Measurements from ENCODE around the gene CCDC85B.

CCDC85B gene

DNA sequence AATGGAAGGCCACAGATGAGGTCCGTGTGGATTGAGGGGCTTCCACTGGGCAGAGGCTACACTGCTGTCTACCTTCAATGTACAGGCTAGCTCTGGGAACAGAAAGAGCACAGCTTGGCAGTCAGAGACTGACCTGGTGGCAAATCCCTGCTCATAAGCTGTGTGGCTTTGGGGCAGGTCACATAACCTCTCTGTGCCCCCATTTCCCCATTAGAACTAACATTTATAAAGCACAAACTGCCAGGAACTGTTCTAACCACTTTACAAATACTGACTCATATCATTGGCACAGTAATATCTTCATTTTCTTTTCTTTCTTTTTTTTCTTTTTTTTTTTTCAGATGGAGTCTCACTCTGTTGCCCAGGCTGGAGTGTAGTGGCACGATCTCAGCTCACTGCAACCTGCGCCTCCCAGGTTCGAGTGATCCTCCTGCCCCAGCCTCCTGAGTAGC lies 6.6 kb downstream of the CCDC85B start:
- peak overlapping the region; percentile 71 for H3K4me3 ChIP-seq (replicated peaks; ENCODE audit: low read depth, low read length)
- TF ChIP-seq, protein P1, sequence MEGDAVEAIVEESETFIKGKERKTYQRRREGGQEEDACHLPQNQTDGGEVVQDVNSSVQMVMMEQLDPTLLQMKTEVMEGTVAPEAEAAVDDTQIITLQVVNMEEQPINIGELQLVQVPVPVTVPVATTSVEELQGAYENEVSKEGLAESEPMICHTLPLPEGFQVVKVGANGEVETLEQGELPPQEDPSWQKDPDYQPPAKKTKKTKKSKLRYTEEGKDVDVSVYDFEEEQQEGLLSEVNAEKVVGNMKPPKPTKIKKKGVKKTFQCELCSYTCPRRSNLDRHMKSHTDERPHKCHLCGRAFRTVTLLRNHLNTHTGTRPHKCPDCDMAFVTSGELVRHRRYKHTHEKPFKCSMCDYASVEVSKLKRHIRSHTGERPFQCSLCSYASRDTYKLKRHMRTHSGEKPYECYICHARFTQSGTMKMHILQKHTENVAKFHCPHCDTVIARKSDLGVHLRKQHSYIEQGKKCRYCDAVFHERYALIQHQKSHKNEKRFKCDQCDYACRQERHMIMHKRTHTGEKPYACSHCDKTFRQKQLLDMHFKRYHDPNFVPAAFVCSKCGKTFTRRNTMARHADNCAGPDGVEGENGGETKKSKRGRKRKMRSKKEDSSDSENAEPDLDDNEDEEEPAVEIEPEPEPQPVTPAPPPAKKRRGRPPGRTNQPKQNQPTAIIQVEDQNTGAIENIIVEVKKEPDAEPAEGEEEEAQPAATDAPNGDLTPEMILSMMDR (IDR thresholded peaks at IDR 0.05; ENCODE audit: low read depth, low read length, missing control alignments): no peak
- no peak for DNase-seq (ENCODE audit: extremely low read depth, low read depth)

DNA sequence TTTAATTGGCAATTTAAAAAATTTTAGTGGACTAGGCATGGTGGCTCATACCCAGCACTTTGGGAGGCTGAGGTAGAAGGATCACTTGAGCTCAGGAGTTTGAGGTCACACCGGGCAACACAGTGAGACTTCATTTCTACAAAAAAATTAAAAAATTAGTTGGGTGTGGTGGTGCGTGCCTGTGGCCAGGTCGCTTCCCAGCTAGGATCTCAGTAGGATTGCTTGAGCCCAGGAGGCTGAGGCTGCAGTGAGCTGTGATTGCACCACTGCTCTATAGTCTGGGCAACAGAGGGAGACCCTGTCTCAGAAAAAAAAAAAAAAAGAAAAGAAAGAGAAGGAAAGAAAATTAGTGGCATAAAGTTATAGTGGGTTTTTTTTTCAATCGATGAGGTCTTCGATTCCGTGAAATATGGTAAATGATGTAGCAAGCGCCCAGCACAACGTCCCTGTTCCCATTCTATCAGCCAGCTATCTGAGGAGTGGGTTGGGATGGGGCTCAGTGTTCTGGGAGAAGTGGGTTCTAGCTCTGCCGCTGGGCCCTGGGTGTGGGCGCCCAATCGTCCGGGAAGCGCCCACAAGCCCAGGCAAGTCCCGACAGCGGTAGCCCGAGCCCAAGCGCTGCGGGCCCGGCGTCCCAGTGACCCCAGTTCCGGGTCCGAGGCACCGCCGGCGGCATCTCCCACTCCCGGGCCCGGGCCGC lies 8.3 kb downstream of the CCDC85B start:
- TF ChIP-seq, protein P1 (IDR thresholded peaks at IDR 0.05; ENCODE audit: low read depth, low read length, missing control alignments): no peak
- peak overlapping the region; percentile 71 for H3K4me3 ChIP-seq (replicated peaks; ENCODE audit: low read depth, low read length)
- DNase-seq (ENCODE audit: extremely low read depth, low read depth): no peak

DNA sequence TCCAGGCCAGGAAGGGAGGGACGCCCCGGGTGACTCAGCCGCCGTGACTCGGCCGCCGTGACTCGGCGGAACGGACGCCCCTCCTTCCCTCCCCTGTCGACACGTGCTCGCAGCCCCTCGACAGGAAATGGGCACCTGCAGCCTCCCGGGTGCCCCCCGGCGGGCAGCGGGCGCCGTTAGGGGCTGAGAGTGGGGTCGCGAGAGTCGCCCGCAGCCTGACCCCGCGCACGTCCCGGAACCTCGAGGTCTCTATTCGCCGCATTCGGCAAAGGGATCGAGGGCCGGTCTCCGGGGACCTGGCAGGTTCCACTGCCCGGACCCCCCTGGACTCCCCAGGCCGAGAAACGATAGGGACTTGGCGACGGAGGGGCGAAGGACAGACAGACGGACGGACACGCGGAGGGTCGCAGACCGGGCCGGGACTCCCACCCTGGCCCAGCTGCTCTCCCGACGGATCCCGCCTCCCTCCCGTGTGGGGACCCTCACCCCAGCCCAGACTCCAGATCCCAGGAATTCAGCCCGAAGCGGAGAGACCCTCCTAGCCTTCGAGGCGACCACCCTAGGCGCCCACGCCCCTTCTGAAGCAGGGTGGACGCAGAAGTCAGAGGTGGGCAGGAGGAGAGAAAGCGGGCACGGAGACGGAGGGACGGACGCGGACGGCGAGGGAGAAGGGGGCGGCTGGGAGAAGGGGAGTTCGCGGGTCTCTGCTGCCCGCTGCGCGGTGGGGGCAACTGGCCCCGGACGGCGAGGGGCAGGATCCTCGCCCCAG lies 9.1 kb downstream of the CCDC85B start:
- H3K4me3 ChIP-seq (replicated peaks; ENCODE audit: low read depth, low read length): peak overlapping the region; percentile 71
- DNase-seq (ENCODE audit: extremely low read depth, low read depth): no peak
- TF ChIP-seq, protein P1 (IDR thresholded peaks at IDR 0.05; ENCODE audit: low read depth, low read length, missing control alignments): no peak

DNA sequence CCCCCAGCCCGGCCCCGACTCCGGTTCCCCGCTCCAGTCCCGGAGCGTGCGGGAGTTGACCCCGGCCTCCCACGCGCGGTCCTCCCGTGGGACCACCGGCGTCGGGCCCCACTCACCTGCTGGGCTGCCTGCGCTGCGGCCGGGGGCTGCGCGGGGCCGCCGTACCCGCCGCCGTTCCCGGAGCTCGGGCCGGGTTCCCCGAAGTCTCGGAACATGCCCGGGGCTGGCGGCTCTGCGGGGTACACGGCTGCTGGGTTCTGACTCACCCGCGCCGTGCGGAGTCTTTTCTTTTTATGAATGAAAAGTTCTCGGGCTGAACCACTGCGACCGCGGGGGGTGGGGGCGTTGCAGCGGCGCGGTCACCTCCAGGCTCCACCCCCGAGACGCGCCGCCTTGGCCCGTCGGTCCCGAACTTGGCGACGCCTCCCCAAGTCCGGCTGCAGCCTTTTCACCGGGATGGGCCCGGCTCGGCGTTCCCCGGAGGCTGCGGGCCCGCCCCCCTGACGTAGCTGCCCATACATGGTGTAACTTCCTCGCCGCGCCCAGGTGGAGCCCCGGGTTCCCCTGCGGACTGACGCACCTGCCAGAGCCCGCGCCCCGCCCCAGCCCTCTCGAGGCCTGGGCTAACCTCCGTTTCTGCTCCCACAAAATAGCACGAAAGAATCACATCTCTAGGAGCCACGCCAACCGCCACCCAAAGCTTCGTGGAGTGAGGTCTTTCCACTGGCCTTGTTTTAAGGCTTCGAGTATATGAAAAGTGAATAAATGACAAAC lies 9.8 kb downstream of the CCDC85B start, which contains the start of gene FOSL1:
TSS of gene FOSL1 (minus strand) at position 264 of the 774 bp plus-strand sequence. CDS start at position 215, 49 bp downstream.
- TF ChIP-seq, protein P1 (IDR thresholded peaks at IDR 0.05; ENCODE audit: low read depth, low read length, missing control alignments): no peak
- DNase-seq (ENCODE audit: extremely low read depth, low read depth): no peak
- H3K4me3 ChIP-seq (replicated peaks; ENCODE audit: low read depth, low read length): peak within 1 kb of the TSS; percentile 71

DNA sequence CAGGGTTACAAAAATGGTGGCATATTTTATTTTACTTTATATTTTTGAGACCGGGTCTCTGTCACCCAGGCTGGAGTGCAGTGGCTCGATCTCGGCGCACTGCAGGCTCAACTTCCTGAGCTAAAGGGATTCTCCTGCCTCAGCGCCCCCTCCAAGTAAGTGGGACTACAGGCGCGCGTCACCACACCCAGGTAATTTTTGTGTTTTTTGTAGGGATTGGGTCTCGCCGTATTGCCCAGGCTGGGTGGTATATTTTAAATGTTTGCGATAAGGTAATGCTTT lies 10.4 kb downstream of the CCDC85B start:
- no peak for DNase-seq (ENCODE audit: extremely low read depth, low read depth)
- TF ChIP-seq, protein P1 (IDR thresholded peaks at IDR 0.05; ENCODE audit: low read depth, low read length, missing control alignments): no peak
- peak overlapping the region; percentile 71 for H3K4me3 ChIP-seq (replicated peaks; ENCODE audit: low read depth, low read length)

DNA sequence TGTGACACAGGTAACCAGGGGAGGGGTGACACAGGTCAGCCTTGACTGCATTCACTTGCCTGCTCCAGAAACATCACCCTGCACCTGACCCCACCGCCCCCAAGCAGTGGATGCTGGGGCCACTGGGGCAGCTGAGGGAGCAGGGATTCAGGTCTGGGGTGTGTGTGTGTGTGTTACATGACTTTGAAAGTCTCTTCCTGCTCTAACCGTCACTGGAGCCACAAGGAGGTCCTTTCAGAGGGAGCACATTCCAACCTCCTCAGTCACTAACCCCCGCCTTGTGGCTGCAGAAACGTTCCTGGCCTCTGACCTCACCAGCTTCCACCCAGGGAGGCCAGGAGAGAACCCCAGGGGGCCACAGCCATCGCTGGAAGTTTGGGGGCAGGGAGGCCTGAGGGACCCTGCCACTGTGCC lies 12.6 kb downstream of the CCDC85B start:
- no peak for DNase-seq (ENCODE audit: extremely low read depth, low read depth)
- H3K4me3 ChIP-seq (replicated peaks; ENCODE audit: low read depth, low read length): no peak overlapping the region
- TF ChIP-seq, protein P1 (IDR thresholded peaks at IDR 0.05; ENCODE audit: low read depth, low read length, missing control alignments): no peak

Data from HFF-Myc (cell line).